ENCODE measurements around the gene FRAT1. TPM values are rescaled to one million over a fixed set of nuclear protein-coding genes. Genes with fewer than 3 reads are reported as not detected.

FRAT1 gene
- total RNA-seq, 4 donors from 2014 or later: 1.7 to 6.1 (median 3.9) TPM

GRCh38 chr10:97298223-97298571 is 20.9 kb upstream of the FRAT1 start:
- H3K36me3 ChIP-seq: no peaks in the 10 kb centered on the region
- WGBS, 2 donors: 74 to 85% methylated on average over 3 of the region's 3 CpGs
- TF ChIP-seq POLR2A (IDR thresholded peaks at IDR 0.05) (no peak), CTCF (IDR thresholded peaks at IDR 0.05) (no peak)
- H3K4me3 ChIP-seq: no peak overlapping the region
- intact Hi-C loops (cut with DNase I): no loop called here
- no peaks in the 10 kb centered on the region for H3K4me1 ChIP-seq
- no peak overlapping the region for H3K27ac ChIP-seq
- DNase-seq: no peak
- H3K9me3 ChIP-seq: no peaks in the 10 kb centered on the region
- no peaks in the 10 kb centered on the region for H3K27me3 ChIP-seq

- H3K36me3 ChIP-seq: no peaks in the 10 kb centered on the region
Measured at GRCh38 chr10:97300980-97301379, 18.1 kb upstream of the FRAT1 start.

GRCh38 chr10:97302088-97302791 is 16.8 kb upstream of the FRAT1 start:
- intact Hi-C loops (cut with DNase I): no loop called here
- no peaks in the 10 kb centered on the region for H3K27me3 ChIP-seq
- 84 to 93% methylated on average over 7 to 8 of the region's 11 CpGs for WGBS, 2 donors

More at GRCh38 chr10:97300980-97301379, 18.1 kb upstream of the FRAT1 start:
- H3K9me3 ChIP-seq: no peaks in the 10 kb centered on the region
- TF ChIP-seq CTCF (IDR thresholded peaks at IDR 0.05): no peak
- no peak for TF ChIP-seq POLR2A (IDR thresholded peaks at IDR 0.05)
- H3K4me1 ChIP-seq: no peaks in the 10 kb centered on the region
- no peak overlapping the region for H3K27ac ChIP-seq
- no peak for DNase-seq
- intact Hi-C loops (cut with DNase I): no loop called here
- H3K4me3 ChIP-seq: no peak overlapping the region
- 86 to 93% methylated on average over 3 of the region's 3 CpGs for WGBS, 2 donors
- H3K27me3 ChIP-seq: no peaks in the 10 kb centered on the region

GRCh38 chr10:97307441-97307840 is 11.6 kb upstream of the FRAT1 start:
- Histone ChIP-seq H3K4me3 (no peak overlapping the region), H3K27me3 (no peaks in the 10 kb centered on the region), H3K36me3 (no peaks in the 10 kb centered on the region), H3K9me3 (no peaks in the 10 kb centered on the region), H3K27ac (no peak overlapping the region), H3K4me1 (no peaks in the 10 kb centered on the region)
- no peak for DNase-seq
- TF ChIP-seq POLR2A (IDR thresholded peaks at IDR 0.05) (no peak), CTCF (IDR thresholded peaks at IDR 0.05) (no peak)
- intact Hi-C loops (cut with DNase I): no loop called here
- 83 to 100% methylated on average over 1 of the region's 1 CpG for WGBS, 2 donors

More at GRCh38 chr10:97302088-97302791, 16.8 kb upstream of the FRAT1 start:
- Histone ChIP-seq H3K9me3 (no peaks in the 10 kb centered on the region), H3K4me1 (no peaks in the 10 kb centered on the region), H3K4me3 (no peak overlapping the region), H3K27ac (no peak overlapping the region), H3K36me3 (no peaks in the 10 kb centered on the region)
- DNase-seq: no peak
- TF ChIP-seq POLR2A (IDR thresholded peaks at IDR 0.05) (no peak), CTCF (IDR thresholded peaks at IDR 0.05) (no peak)

- no peak for DNase-seq
- Histone ChIP-seq H3K27me3 (no peaks in the 10 kb centered on the region), H3K4me1 (no peaks in the 10 kb centered on the region), H3K27ac (no peak overlapping the region), H3K4me3 (no peak overlapping the region), H3K9me3 (no peaks in the 10 kb centered on the region), H3K36me3 (no peaks in the 10 kb centered on the region)
- no peak for TF ChIP-seq CTCF (IDR thresholded peaks at IDR 0.05)
- no peak for TF ChIP-seq POLR2A (IDR thresholded peaks at IDR 0.05)
- WGBS, 2 donors: 75 to 79% methylated on average over 10 of the region's 10 CpGs
- intact Hi-C loops (cut with DNase I): no loop called here
Measured at GRCh38 chr10:97307866-97308780, 10.9 kb upstream of the FRAT1 start.

All from esophagus squamous epithelium (tissue), 5 donors.